ENCODE results near the gene UBAP2L. TPM values are rescaled to one million over a fixed set of nuclear protein-coding genes. Genes with fewer than 3 reads are reported as not detected.
"Not testable (repeated sequence)": the region's sequence is repeated elsewhere in the genome, so short reads cannot be mapped to it uniquely, and the experiment has no call there.

UBAP2L gene
- total and polyA plus RNA-seq, 10 of the 15 experiments (the other 5 are each of a cell fraction or from before 2014, with no cell fraction given) = 49.9 to 198 (median 152) TPM

DNA sequence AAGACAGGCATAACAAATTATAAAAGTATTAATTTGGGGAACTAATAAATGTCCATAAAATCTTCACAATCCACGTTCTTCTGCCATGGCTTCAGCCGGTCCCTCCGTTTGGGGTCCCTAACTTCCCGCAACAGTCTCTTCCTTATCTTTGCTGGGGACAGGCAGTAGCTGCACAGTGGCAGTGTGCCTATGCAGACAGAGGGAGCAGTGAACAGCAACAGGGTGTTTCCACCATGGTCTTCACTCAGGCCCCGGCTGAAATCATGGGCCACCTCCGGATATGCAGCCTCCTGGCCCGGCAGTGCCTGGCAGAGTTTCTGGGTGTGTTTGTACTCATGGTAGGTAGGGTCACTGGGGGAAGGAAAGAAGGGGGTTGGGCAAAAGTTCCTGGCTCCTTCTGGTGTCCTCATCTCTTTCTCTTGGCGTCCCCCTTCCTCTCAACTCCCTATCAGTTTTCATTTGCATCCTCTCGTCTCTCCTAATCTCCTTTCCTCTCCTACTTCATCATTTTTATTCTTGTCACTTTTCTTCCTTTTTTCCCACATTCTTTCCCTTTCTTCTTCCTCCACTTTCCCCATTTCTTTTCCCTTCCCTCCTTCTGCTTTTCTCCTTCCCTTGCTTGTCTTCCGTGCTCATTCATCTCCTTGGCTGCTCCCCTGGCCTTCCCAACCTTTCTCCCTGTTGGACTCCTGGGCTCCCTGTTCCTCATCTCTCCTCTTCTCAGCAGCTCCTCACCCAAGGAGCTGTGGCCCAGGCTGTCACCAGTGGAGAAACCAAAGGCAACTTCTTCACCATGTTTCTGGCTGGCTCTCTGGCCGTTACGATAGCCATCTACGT, 91.7 kb downstream of the UBAP2L start:
- H3K9ac ChIP-seq (ENCODE audit: control insufficient read depth, insufficient read depth, low read length); RAD21 ChIA-PET (ENCODE audit: unreplicated experiment): not testable (repeated sequence)

DNA sequence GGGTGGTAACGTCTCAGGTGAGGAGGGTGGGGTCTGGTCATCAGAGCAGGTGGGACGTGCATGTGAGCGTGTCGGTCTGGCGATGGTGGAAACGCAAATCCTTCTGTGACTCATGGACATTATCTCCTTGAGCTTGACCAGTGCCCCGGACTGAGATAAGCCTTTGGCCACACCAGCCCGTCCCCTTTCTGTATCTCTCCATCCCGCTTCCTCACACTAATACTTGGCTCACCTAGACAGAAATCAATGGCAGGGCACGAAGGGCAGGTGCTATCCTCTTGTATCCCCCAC, 92.3 kb downstream of the UBAP2L start:
- ChIA-PET RAD21 (ENCODE audit: unreplicated experiment) (no interaction called here), CTCF (interaction anchor here (1.2 to 5.4 kb wide), 2 partner anchors 17 to 22 kb away, joined by 4 to 24 read pairs; no protein-coding TSS in a partner anchor), POLR2A (interaction anchor here (0.6 kb wide), 1 partner anchor 17 kb away, joined by 4 read pairs; no protein-coding TSS in a partner anchor), SMC1A (ENCODE audit: uncharacterized antibody, unreplicated experiment) (interaction anchor here (1.2 kb wide), 1 partner anchor 57 kb away, joined by 3 read pairs; no protein-coding TSS in a partner anchor)
- H4K20me1 ChIP-seq (ENCODE audit: control insufficient read depth, insufficient read depth) = no peaks in the 10 kb centered on the region
- FAIRE-seq (no peak), ATAC-seq (no peak), DNase-seq (ENCODE audit: low read depth, low spot score) (no peak)
- H3K4me1 ChIP-seq (ENCODE audit: control insufficient read depth, insufficient read depth, low read length) = no peaks in the 10 kb centered on the region
- intact Hi-C loops (cut with micrococcal nuclease; ENCODE audit: unreplicated experiment) = no loop called here
- H2AFZ ChIP-seq (ENCODE audit: control insufficient read depth, low read depth, low read length) = no peak overlapping the region
- no peaks in the 10 kb centered on the region for H3K79me2 ChIP-seq (ENCODE audit: control insufficient read depth, insufficient read depth, low read length)
- no peaks in the 10 kb centered on the region; the same call in 1 of the 3 replicates for H3K9me3 ChIP-seq (replicated peaks; ENCODE audit: control insufficient read depth, insufficient read depth, low read length)
- BruUV-seq (replicated peaks) = no TSS peak
- WGBS (ENCODE audit: insufficient coverage, insufficient replicate concordance, low lambda C conversion rate, missing lambda C conversion rate) = 48% methylated on average over 10 of the region's 10 CpGs
- no peaks in the 10 kb centered on the region for H3K36me3 ChIP-seq (ENCODE audit: control insufficient read depth in 2 of 2, insufficient read depth in 2 of 2, low read length in 1 of 2)
- no peak overlapping the region for H3K27ac ChIP-seq (ENCODE audit: control insufficient read depth, insufficient read depth)
- peaks cover 0 to 3% of the 10 kb centered on the region in 2 experiments; a peak in 1 of 4 replicates for H3K27me3 ChIP-seq (replicated peaks in 1 of 2; ENCODE audit: control insufficient read depth in 2 of 2, insufficient read depth in 2 of 2, low read length in 1 of 2)
- TF ChIP-seq ZNF217 (IDR thresholded peaks at IDR 0.05) = no peak
- no peak for TF ChIP-seq RB1 (IDR thresholded peaks at IDR 0.05; ENCODE audit: borderline replicate concordance)
- TF ChIP-seq, protein P1, sequence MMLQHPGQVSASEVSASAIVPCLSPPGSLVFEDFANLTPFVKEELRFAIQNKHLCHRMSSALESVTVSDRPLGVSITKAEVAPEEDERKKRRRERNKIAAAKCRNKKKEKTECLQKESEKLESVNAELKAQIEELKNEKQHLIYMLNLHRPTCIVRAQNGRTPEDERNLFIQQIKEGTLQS (IDR thresholded peaks at IDR 0.05; ENCODE audit: borderline replicate concordance, extremely low read depth, low read depth, low read length) = no peak
- TF ChIP-seq RELA (IDR thresholded peaks at IDR 0.05; ENCODE audit: borderline replicate concordance, partially characterized antibody) = no peak
- no peak for TF ChIP-seq YBX1 (IDR thresholded peaks at IDR 0.05)
- TF ChIP-seq SRF (IDR thresholded peaks at IDR 0.05; ENCODE audit: low read depth in 2 of 2, low read length in 2 of 2) = no peak
- no peak for TF ChIP-seq NR2F1 (conservative IDR thresholded peaks at IDR 0.05)
- no peak for TF ChIP-seq WRNIP1 (IDR thresholded peaks at IDR 0.05; ENCODE audit: borderline replicate concordance, low read depth, low read length)
- no peak overlapping the region for H3K9ac ChIP-seq (ENCODE audit: control insufficient read depth, insufficient read depth, low read length)
- no peak overlapping the region for H3K4me3 ChIP-seq
- no peak overlapping the region for H3K4me2 ChIP-seq (ENCODE audit: control insufficient read depth, insufficient read depth)
- in situ Hi-C loops (cut with MboI) = no loop called here

More for the DNA sequence above, 91.7 kb downstream of the UBAP2L start:
- H3K27ac ChIP-seq (ENCODE audit: control insufficient read depth, insufficient read depth); H3K36me3 ChIP-seq (ENCODE audit: control insufficient read depth in 2 of 2, insufficient read depth in 2 of 2, low read length in 1 of 2); H2AFZ ChIP-seq (ENCODE audit: control insufficient read depth, low read depth, low read length); SMC1A ChIA-PET (ENCODE audit: uncharacterized antibody, unreplicated experiment); DNase-seq (ENCODE audit: low read depth, low spot score); ATAC-seq; H3K79me2 ChIP-seq (ENCODE audit: control insufficient read depth, insufficient read depth, low read length); intact Hi-C loops (cut with micrococcal nuclease; ENCODE audit: unreplicated experiment); H4K20me1 ChIP-seq (ENCODE audit: control insufficient read depth, insufficient read depth); in situ Hi-C loops (cut with MboI); H3K27me3 ChIP-seq (replicated peaks in 1 of 2; ENCODE audit: control insufficient read depth in 2 of 2, insufficient read depth in 2 of 2, low read length in 1 of 2); FAIRE-seq; H3K4me1 ChIP-seq (ENCODE audit: control insufficient read depth, insufficient read depth, low read length); BruUV-seq (replicated peaks); H3K4me2 ChIP-seq (ENCODE audit: control insufficient read depth, insufficient read depth); H3K4me3 ChIP-seq; H3K9me3 ChIP-seq (replicated peaks; ENCODE audit: control insufficient read depth, insufficient read depth, low read length): not testable (repeated sequence)
- ChIA-PET CTCF (interaction anchor here (1.4 kb wide), 1 partner anchor 13 kb away, joined by 5 read pairs; the partner anchor contains the start of gene ATP8B2), POLR2A (interaction anchor here (0.6 kb wide), 1 partner anchor 16 kb away, joined by 4 read pairs; no protein-coding TSS in a partner anchor)
- WGBS (ENCODE audit: insufficient coverage, insufficient replicate concordance, low lambda C conversion rate, missing lambda C conversion rate) = 55% methylated on average over 13 of the region's 13 CpGs

DNA sequence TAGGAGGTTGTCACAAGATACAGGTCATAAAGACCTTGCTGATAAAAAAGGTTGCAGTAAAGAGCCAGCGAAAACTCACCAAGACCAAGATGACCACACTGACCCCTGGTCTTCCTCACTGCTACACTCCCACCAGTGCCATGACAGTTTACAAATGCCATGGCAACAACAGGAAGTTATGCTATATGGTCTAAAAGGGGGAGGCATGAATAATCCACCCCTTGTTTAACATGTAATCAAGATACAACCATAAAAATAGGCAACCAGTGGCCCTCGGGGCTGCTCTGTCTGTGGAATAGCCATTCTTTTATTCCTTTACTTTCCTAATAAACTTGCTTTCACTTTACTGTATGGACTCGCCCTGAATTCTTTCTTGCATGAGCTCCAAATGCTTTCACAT, 93.5 kb downstream of the UBAP2L start:
- not testable (repeated sequence) for H3K4me2 ChIP-seq (ENCODE audit: control insufficient read depth, insufficient read depth)
- 35% methylated on average over 3 of the region's 3 CpGs for WGBS (ENCODE audit: insufficient coverage, insufficient replicate concordance, low lambda C conversion rate, missing lambda C conversion rate)

More for the DNA sequence above, 93.5 kb downstream of the UBAP2L start:
- in situ Hi-C loops (cut with MboI); ATAC-seq; H2AFZ ChIP-seq (ENCODE audit: control insufficient read depth, low read depth, low read length); H3K4me3 ChIP-seq; H3K9me3 ChIP-seq (replicated peaks; ENCODE audit: control insufficient read depth, insufficient read depth, low read length); H3K36me3 ChIP-seq (ENCODE audit: control insufficient read depth in 2 of 2, insufficient read depth in 2 of 2, low read length in 1 of 2); FAIRE-seq; DNase-seq (ENCODE audit: low read depth, low spot score); BruUV-seq (replicated peaks); H3K27ac ChIP-seq (ENCODE audit: control insufficient read depth, insufficient read depth); H3K79me2 ChIP-seq (ENCODE audit: control insufficient read depth, insufficient read depth, low read length); H4K20me1 ChIP-seq (ENCODE audit: control insufficient read depth, insufficient read depth); POLR2A ChIA-PET; H3K27me3 ChIP-seq (replicated peaks in 1 of 2; ENCODE audit: control insufficient read depth in 2 of 2, insufficient read depth in 2 of 2, low read length in 1 of 2); RAD21 ChIA-PET (ENCODE audit: unreplicated experiment); H3K4me1 ChIP-seq (ENCODE audit: control insufficient read depth, insufficient read depth, low read length); intact Hi-C loops (cut with micrococcal nuclease; ENCODE audit: unreplicated experiment); H3K9ac ChIP-seq (ENCODE audit: control insufficient read depth, insufficient read depth, low read length): not testable (repeated sequence)
- ChIA-PET SMC1A (ENCODE audit: uncharacterized antibody, unreplicated experiment) (interaction anchor here (1.2 to 1.7 kb wide), 3 partner anchors 9 to 58 kb away, joined by 3 to 5 read pairs (median 4); no protein-coding TSS in a partner anchor), CTCF (interaction anchor here (0.9 to 5.4 kb wide), 4 partner anchors 8 to 21 kb away, joined by 3 to 24 read pairs (median 4); no protein-coding TSS in a partner anchor)
